GM12874 (cell line): ENCODE results near the gene NPFF.

ENCODE experiments used
- CTCF ChIP-seq: IDR thresholded peaks from 2 replicates; pipeline ENCODE4 v1.5.1; 2011; ENCODE audit warnings: low read depth, mild to moderate bottlenecking, control low read depth, low read length, moderate library complexity; ENCODE audit not compliant: insufficient read depth

Gene NPFF

DNA sequence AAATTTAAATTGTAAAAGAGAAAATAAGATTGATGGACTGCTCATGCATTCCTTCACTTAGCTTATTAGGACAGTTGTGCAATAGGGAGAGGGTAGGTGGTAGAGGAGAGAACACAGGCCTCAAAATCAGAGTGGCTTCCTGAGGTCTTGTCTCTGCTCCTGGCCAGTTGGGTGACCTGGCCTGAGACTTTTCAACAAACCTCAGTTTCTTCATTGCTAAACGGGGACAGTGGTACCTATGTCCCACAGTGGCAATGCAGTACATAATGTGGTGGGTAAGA, 10.6 kb downstream of the NPFF start:
- no peak for TF ChIP-seq CTCF

GRCh38 chr12:53495903-53496751, 11.2 kb downstream of the NPFF start:
- TF ChIP-seq CTCF = no peak

DNA sequence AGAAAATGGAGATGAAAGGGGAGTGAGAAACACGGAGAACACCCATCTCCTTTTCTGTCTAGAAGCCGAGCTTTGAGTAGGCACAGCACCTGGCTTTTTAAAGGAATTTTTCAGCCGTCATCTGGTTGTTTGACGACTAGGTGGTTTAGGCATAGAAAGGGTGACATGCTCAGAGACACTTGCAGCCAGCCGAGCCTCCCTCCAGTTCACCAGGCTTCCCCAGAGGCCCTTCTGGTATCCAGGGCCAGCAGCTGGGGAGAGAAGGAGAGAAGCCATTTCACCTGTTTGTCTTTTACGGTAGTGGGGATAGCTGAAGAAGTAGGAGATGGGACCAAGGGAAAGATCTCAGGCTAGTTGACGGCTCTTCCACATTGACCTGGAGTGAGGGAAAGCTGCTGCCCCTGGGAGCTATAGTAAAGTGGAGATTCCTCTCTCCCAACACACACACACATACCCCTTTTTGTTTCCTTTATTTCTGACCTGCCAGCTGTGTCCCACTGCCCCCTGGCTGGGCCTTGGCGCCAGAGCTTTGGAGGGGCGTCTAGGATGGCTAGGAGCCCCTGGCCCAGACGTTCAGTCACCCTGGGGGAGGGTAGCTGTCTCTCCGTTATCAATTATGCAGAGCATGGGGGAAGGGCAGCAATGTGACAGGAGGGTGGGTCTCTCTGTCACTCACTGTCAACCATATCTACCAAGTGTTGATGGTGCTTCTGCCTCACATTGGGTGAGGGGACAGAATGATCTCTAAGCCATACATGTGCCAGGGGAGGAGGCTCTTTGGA, 13.5 kb downstream of the NPFF start:
- no peak for TF ChIP-seq CTCF

- TF ChIP-seq CTCF = no peak
These were observed 14.3 kb downstream of the NPFF start for GRCh38 chr12:53492830-53493609.

DNA sequence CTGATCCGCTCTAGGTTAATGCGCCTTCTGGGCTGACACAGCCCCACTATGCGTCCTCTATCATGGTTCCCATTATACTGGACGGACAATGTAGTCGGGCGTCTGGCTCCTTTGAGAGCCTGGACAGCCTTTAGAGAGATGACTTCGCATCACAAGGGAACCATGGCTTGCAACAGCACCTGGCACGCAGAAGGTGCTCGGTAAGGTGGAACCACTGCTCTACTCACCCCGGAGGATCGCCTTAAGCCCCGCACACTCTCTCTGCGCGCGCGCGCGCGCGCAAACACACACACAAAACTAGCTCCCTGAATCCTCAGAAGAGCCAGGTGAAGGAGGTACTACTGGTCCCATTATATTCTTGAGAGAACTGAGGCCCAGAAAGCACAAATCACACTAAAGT, 15.1 kb downstream of the NPFF start:
- no peak for TF ChIP-seq CTCF

GRCh38 chr12:53489242-53489864, 17.9 kb downstream of the NPFF start:
- TF ChIP-seq CTCF = no peak
